GM12878 (cell line): Measurements from ENCODE around the gene CD300A. TPM values are rescaled to one million over a fixed set of nuclear protein-coding genes. Genes with fewer than 3 reads are reported as not detected.

Experiments
- ATAC-seq: fragments of 200-7000 bp; cut with Tn5 transposase; 3 replicates; pipeline ENCODE4 v1.9.1; 2020; ENCODE audit warnings: mild to moderate bottlenecking, moderate library complexity
- BruUV-seq: library from RNA; stranded (reverse); fragments of 400-500 nt; replicated peaks from 2 replicates; lab custom pipeline; 2021; lab: Mats Ljungman, UMichigan
- CTCF ChIA-PET: fragments of 300-600 bp; sonication (Branson Sonifier 250); formaldehyde crosslinking; extraction: SDS; loops from one replicate; lab custom pipeline; 2021; ENCODE audit warnings: inconsistent platforms; lab: Yijun Ruan, JAX
- POLR2A ChIA-PET: fragments of 350-600 bp; formaldehyde crosslinking; extraction: SDS; loops from one replicate; lab custom pipeline; 2021; ENCODE audit warnings: inconsistent platforms; lab: Charles Lee
- RAD21 ChIA-PET: fragments of 300-600 bp; sonication (Branson Sonifier 250); formaldehyde crosslinking; loops from one replicate; lab custom pipeline; 2023; ENCODE audit warnings: antibody characterized with exemption; ENCODE audit not compliant: unreplicated experiment; lab: Charles Lee
- SMC1A ChIA-PET: fragments of 300-600 bp; sonication (Branson Sonifier 250); formaldehyde crosslinking; loops from one replicate; lab custom pipeline; 2023; ENCODE audit not compliant: unreplicated experiment, uncharacterized antibody; lab: Charles Lee
- DNase-seq: peaks from one replicate; pipeline ENCODE4 v3.0.0-alpha.2; 2011; ENCODE audit warnings: low read depth, low spot score
- FAIRE-seq: peaks from 3 replicates; lab custom pipeline; 2011; peaks lifted over from hg19 to GRCh38; lab: Jason Lieb, UNC
- H2AFZ ChIP-seq: 2 replicates; pipeline ENCODE4 v1.6.0; 2011; ENCODE audit warnings: low read depth, low read length, control low read depth; ENCODE audit not compliant: control insufficient read depth
- H3K27ac ChIP-seq: 2 replicates; pipeline ENCODE4 v1.5.1; 2011; ENCODE audit warnings: control low read depth; ENCODE audit not compliant: control insufficient read depth, insufficient read depth
- H3K27me3 ChIP-seq, 2 experiments: replicated peaks in 1 of 2; 2 replicates each; pipeline versions ENCODE4 v1.6.0 to v1.6.1; 2011; ENCODE audit warnings: low read length in 1 of 2; ENCODE audit not compliant: control insufficient read depth in 2 of 2, insufficient read depth in 2 of 2
- H3K36me3 ChIP-seq, 2 experiments: 2 replicates each; pipeline ENCODE4 v1.5.1; 2011; ENCODE audit warnings: low read length in 1 of 2; ENCODE audit not compliant: control insufficient read depth in 2 of 2, insufficient read depth in 2 of 2
- H3K4me1 ChIP-seq: 2 replicates; pipeline ENCODE4 v1.6.1; 2011; ENCODE audit warnings: mild to moderate bottlenecking, low read length, moderate library complexity, mixed read lengths; ENCODE audit not compliant: control insufficient read depth, insufficient read depth
- H3K4me2 ChIP-seq: 2 replicates; pipeline ENCODE4 v1.6.0; 2011; ENCODE audit warnings: control low read depth; ENCODE audit not compliant: control insufficient read depth, insufficient read depth
- H3K4me3 ChIP-seq: fragments of 200-600 bp; sonication (generic); 2 replicates; pipeline ENCODE4 v1.5.1; 2016
- H3K79me2 ChIP-seq: 2 replicates; pipeline ENCODE4 v1.6.0; 2011; ENCODE audit warnings: low read length; ENCODE audit not compliant: control insufficient read depth, insufficient read depth
- H3K9ac ChIP-seq: 2 replicates; pipeline ENCODE4 v1.8.0; 2011; ENCODE audit warnings: low read length, control low read depth, mixed read lengths; ENCODE audit not compliant: control insufficient read depth, insufficient read depth
- H3K9me3 ChIP-seq: replicated peaks from 3 replicates; pipeline ENCODE4 v1.5.1; 2011; ENCODE audit warnings: mild to moderate bottlenecking, low read length; ENCODE audit not compliant: control insufficient read depth, insufficient read depth
- H4K20me1 ChIP-seq: 2 replicates; pipeline ENCODE4 v1.6.0; 2011; ENCODE audit not compliant: control insufficient read depth, insufficient read depth
- CEBPB ChIP-seq, 2 experiments: fragments of 150-350 bp in 1 of 2; IDR thresholded peaks; 2 replicates each; pipeline ENCODE4 v1.6.1; 2012 to 2014; ENCODE audit warnings: low read depth in 2 of 2, low read length in 2 of 2, borderline replicate concordance in 1 of 2, inconsistent platforms in 1 of 2
- SUZ12 ChIP-seq: fragments of 200-600 bp; sonication (generic); IDR thresholded peaks from one replicate; pipeline ENCODE4 v1.6.1; 2018; ENCODE audit warnings: antibody characterized with exemption, mild to moderate bottlenecking; ENCODE audit not compliant: unreplicated experiment
- WGBS: methylation state at CpG from one replicate; pipeline ENCODE4 v1.1.6; 2016; ENCODE audit warnings: low lambda C conversion rate; ENCODE audit not compliant: insufficient replicate concordance, insufficient coverage; ENCODE audit errors: missing lambda C conversion rate; 5-methylcytosine and 5-hydroxymethylcytosine counted together
- in situ Hi-C: fragments of 300-500 bp; cut with MboI; formaldehyde crosslinking; loops from 9 replicates; pipeline ENCODE4 v1.14.3; 2018; ENCODE audit warnings: mixed read lengths
- intact Hi-C: fragments of 100-400 bp; cut with micrococcal nuclease; formaldehyde crosslinking; loops from one replicate; pipeline ENCODE4 v1.14.2; 2022; ENCODE audit not compliant: unreplicated experiment
- polyA plus RNA-seq, 11 experiments: library from polyadenylated mRNA; depleted of rRNA in 4 of 11; unstranded in 6 of 11; stranded (reverse) in 5 of 11; fragments of >200 nt; fragmentation: Nextera tagmentation in 4 of 11; fragmentation: Illumina TruSeq in 1 of 11; extraction: Ambion mirVana in 4 of 11; extraction: Trizol in 1 of 11; gene quantifications; 1 replicate in 1 of 11; 2 replicates in 10 of 11; pipeline versions ENCODE4 v1.2.1 to v1.2.3, GENCODE V29; 2011 to 2016; ENCODE audit warnings: inconsistent platforms in 2 of 11, missing spikeins in 2 of 11, low read depth in 1 of 11
- total RNA-seq, 4 experiments: library from RNA; depleted of rRNA in 3 of 4; stranded (reverse); fragments of >200 nt in 3 of 4; fragmentation: Illumina TruSeq in 1 of 4; extraction: Trizol in 1 of 4; gene quantifications; 2 replicates each; pipeline versions ENCODE4 v1.2.1 to v1.2.3, GENCODE V29; 2013 to 2021
- TF ChIP-seq, protein P1 (sequence below), 3 experiments: IDR thresholded peaks in 2 of 3; conservative IDR thresholded peaks in 1 of 3; 2 replicates each; pipeline ENCODE4 v1.5.1; 2011; ENCODE audit warnings: low read depth in 3 of 3, low read length in 3 of 3, mild to moderate bottlenecking in 3 of 3, control low read depth in 2 of 3, moderate library complexity in 2 of 3, inconsistent platforms in 1 of 3, mixed read lengths in 1 of 3; ENCODE audit not compliant: control insufficient read depth in 2 of 3, insufficient read depth in 1 of 3; ENCODE audit errors: extremely low read depth in 1 of 3
- TF ChIP-seq, protein P2 (sequence below): fragments of 450-650 bp; IDR thresholded peaks from 2 replicates; pipeline ENCODE4 v1.6.1; 2018; ENCODE audit warnings: mild to moderate bottlenecking, low read depth, moderate library complexity; ENCODE audit not compliant: partially characterized antibody

Gene CD300A
- total and polyA plus RNA-seq, 10 of the 15 experiments (the other 5 are each of a cell fraction or from before 2014, with no cell fraction given): 10.6 to 128 (median 36.1) TPM

DNA sequence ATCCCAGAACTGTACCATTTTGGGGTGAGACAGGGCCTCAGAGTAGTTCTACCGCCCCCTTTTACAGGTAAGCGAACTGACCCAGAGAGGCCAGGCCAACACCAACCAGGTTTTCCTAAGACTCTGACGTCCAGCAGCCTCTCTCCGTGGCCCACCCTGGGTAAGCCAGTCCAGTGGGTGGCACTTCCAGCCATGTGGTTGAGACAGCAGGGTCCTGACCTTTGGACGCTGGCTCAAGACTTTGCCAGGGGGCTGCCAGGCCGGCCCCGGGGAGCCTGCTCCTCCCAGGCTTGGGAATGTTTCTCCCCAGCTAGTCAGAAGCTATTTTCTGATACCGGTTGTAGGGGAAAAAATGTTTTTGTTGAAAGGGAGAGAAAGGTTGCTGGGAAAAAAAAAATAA, 17.7 kb upstream of the CD300A start (continued):
- TF ChIP-seq, protein P1, sequence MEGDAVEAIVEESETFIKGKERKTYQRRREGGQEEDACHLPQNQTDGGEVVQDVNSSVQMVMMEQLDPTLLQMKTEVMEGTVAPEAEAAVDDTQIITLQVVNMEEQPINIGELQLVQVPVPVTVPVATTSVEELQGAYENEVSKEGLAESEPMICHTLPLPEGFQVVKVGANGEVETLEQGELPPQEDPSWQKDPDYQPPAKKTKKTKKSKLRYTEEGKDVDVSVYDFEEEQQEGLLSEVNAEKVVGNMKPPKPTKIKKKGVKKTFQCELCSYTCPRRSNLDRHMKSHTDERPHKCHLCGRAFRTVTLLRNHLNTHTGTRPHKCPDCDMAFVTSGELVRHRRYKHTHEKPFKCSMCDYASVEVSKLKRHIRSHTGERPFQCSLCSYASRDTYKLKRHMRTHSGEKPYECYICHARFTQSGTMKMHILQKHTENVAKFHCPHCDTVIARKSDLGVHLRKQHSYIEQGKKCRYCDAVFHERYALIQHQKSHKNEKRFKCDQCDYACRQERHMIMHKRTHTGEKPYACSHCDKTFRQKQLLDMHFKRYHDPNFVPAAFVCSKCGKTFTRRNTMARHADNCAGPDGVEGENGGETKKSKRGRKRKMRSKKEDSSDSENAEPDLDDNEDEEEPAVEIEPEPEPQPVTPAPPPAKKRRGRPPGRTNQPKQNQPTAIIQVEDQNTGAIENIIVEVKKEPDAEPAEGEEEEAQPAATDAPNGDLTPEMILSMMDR (IDR thresholded peaks at IDR 0.05 in 2 of 3, conservative IDR thresholded peaks at IDR 0.05 in 1 of 3; ENCODE audit: control insufficient read depth in 2 of 3, extremely low read depth in 1 of 3, insufficient read depth in 1 of 3, low read depth in 3 of 3, low read length in 3 of 3): no peak

DNA sequence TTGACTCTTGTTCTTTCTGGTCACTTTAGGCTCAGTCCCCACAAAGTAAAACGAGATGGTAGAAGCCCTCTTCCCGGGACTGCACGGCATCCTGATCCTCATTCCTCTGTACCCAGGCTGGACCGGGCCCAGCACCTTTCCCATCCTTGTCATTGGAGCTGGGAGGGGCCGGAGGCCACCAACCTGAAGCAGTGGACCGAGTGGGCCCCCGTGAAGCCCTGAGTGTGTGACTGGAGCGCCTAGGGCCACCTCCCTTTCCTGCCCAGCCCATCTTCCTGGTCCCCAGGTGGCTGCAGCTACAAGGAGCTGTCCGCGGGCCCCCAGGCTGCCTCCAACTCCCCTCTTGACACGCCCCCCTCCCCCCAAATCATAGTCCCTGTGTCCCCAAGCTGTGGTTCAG, 17.1 kb upstream of the CD300A start:
- ChIA-PET CTCF (interaction anchor here (0.7 to 2.2 kb wide), 3 partner anchors 11 to 83 kb away, joined by 3 to 8 read pairs (median 4); no protein-coding TSS in a partner anchor), SMC1A (interaction anchor here (0.6 kb wide), 1 partner anchor 169 kb away, joined by 3 read pairs; no protein-coding TSS in a partner anchor), RAD21 (no interaction called here), POLR2A (no interaction called here)
- DNase-seq (no peak), ATAC-seq (no peak), FAIRE-seq (no peak)
- TF ChIP-seq, protein P2, sequence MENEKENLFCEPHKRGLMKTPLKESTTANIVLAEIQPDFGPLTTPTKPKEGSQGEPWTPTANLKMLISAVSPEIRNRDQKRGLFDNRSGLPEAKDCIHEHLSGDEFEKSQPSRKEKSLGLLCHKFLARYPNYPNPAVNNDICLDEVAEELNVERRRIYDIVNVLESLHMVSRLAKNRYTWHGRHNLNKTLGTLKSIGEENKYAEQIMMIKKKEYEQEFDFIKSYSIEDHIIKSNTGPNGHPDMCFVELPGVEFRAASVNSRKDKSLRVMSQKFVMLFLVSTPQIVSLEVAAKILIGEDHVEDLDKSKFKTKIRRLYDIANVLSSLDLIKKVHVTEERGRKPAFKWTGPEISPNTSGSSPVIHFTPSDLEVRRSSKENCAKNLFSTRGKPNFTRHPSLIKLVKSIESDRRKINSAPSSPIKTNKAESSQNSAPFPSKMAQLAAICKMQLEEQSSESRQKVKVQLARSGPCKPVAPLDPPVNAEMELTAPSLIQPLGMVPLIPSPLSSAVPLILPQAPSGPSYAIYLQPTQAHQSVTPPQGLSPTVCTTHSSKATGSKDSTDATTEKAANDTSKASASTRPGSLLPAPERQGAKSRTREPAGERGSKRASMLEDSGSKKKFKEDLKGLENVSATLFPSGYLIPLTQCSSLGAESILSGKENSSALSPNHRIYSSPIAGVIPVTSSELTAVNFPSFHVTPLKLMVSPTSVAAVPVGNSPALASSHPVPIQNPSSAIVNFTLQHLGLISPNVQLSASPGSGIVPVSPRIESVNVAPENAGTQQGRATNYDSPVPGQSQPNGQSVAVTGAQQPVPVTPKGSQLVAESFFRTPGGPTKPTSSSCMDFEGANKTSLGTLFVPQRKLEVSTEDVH: no peak
- TF ChIP-seq CEBPB (IDR thresholded peaks at IDR 0.05; ENCODE audit: borderline replicate concordance in 1 of 2, low read depth in 2 of 2, low read length in 2 of 2) (no peak), SUZ12 (no peak)
- Histone ChIP-seq H3K36me3 (no peaks in the 10 kb centered on the region), H3K27me3 (peaks cover 0 to 2% of the 10 kb centered on the region in 2 experiments; a peak in 2 of 4 replicates), H3K4me1 (peaks cover 5% of the 10 kb centered on the region), H3K9ac (no peak overlapping the region), H3K4me2 (no peak overlapping the region), H3K9me3 (no peaks in the 10 kb centered on the region), H2AFZ (no peak overlapping the region), H3K4me3 (no peak overlapping the region), H3K27ac (no peak overlapping the region), H3K79me2 (no peaks in the 10 kb centered on the region), H4K20me1 (no peaks in the 10 kb centered on the region)
- 41% methylated on average over 10 of the region's 11 CpGs for WGBS
- intact Hi-C loops (no loop called here), in situ Hi-C loops (no loop called here)
- no TSS peak for BruUV-seq
